Body of pancreas (tissue), 4 donors: ENCODE results near the gene TENT5C. TPM values are rescaled to one million over a fixed set of nuclear protein-coding genes. Genes with fewer than 3 reads are reported as not detected.

ENCODE experiments used
- ATAC-seq: fragments of 150-250 bp; one replicate; pipeline ENCODE4 v1.9.1; 2016
- DNase-seq, 4 donors: peaks; one replicate each; pipeline ENCODE4 v3.0.0-alpha.2; 2019
- H3K27ac ChIP-seq, 4 donors: fragments of 200-600 bp; sonication (generic); 1 replicate in 3 of 4; 2 replicates in 1 of 4; pipeline versions ENCODE4 v1.5.1 to v1.6.1; 2016 to 2019; ENCODE audit warnings: mild to moderate bottlenecking in 1 of 4, mixed read lengths in 1 of 4, moderate library complexity in 1 of 4
- H3K27me3 ChIP-seq, 2 donors: fragments of 200-600 bp; sonication (generic); one replicate each; pipeline ENCODE4 v1.6.0; 2016; ENCODE audit warnings: mild to moderate bottlenecking in 1 of 2
- H3K36me3 ChIP-seq, 2 donors: fragments of 200-600 bp; sonication (generic); replicated peaks in 1 of 2; 2 replicates each; pipeline ENCODE4 v1.5.1; 2016; ENCODE audit warnings: low read depth in 2 of 2; ENCODE audit not compliant: insufficient read depth in 1 of 2
- H3K4me1 ChIP-seq: fragments of 200-600 bp; sonication (generic); one replicate; pipeline ENCODE4 v1.6.0; 2016
- H3K4me3 ChIP-seq, 2 donors: fragments of 200-600 bp; sonication (generic); 1 replicate in 1 of 2; 2 replicates in 1 of 2; pipeline ENCODE4 v1.5.1; 2016 to 2019
- H3K9me3 ChIP-seq, 3 donors: fragments of 200-600 bp; sonication (generic); 1 replicate in 2 of 3; 2 replicates in 1 of 3; pipeline ENCODE4 v1.5.1; 2016
- CTCF ChIP-seq, 7 experiments: fragments of 450-650 bp in 4 of 7; fragments of 200-600 bp in 3 of 7; sonication (generic) in 3 of 7; IDR thresholded peaks; one replicate each; pipeline ENCODE4 v1.5.1; 2016 to 2019; ENCODE audit warnings: antibody characterized with exemption in 7 of 7
- POLR2A ChIP-seq, 3 donors: fragments of 450-650 bp; IDR thresholded peaks; one replicate each; pipeline ENCODE4 v1.6.1; 2016; ENCODE audit warnings: antibody characterized with exemption in 3 of 3, mild to moderate bottlenecking in 2 of 3
- WGBS, 2 donors: methylation state at CpG; one replicate each; pipeline ENCODE4 v1.1.5; 2017; 5-methylcytosine and 5-hydroxymethylcytosine counted together
- intact Hi-C: fragments of 100-400 bp; cut with DNase I; formaldehyde crosslinking; loops from one replicate; pipeline ENCODE4 v1.15.1; 2023
- total RNA-seq, 2 donors: library from RNA; depleted of rRNA; stranded (reverse); fragments of >200 nt; gene quantifications; one replicate each; pipeline ENCODE4 v1.1.0, GENCODE V29; 2016

The TENT5C gene
- total RNA-seq, 2 donors from 2014 or later, result 30.0 to 39.7 TPM

GRCh38 chr1:117612517-117613248 lies 6.8 kb downstream of the TENT5C start:
- Histone ChIP-seq H3K27me3 (no peaks in the 10 kb centered on the region), H3K27ac (peak overlapping the region; percentile 9 to 93 (median 83)), H3K4me1 (peaks cover 77% of the 10 kb centered on the region), H3K4me3 (no peak overlapping the region), H3K36me3 (no peaks in the 10 kb centered on the region), H3K9me3 (no peaks in the 10 kb centered on the region)
- ATAC-seq (no peak), DNase-seq (no peak)
- 12 to 19% methylated on average over 7 of the region's 7 CpGs for WGBS, 2 donors
- TF ChIP-seq POLR2A (IDR thresholded peaks at IDR 0.05) (no peak), CTCF (IDR thresholded peaks at IDR 0.05) (no peak)
- intact Hi-C loops, result no loop called here

DNA sequence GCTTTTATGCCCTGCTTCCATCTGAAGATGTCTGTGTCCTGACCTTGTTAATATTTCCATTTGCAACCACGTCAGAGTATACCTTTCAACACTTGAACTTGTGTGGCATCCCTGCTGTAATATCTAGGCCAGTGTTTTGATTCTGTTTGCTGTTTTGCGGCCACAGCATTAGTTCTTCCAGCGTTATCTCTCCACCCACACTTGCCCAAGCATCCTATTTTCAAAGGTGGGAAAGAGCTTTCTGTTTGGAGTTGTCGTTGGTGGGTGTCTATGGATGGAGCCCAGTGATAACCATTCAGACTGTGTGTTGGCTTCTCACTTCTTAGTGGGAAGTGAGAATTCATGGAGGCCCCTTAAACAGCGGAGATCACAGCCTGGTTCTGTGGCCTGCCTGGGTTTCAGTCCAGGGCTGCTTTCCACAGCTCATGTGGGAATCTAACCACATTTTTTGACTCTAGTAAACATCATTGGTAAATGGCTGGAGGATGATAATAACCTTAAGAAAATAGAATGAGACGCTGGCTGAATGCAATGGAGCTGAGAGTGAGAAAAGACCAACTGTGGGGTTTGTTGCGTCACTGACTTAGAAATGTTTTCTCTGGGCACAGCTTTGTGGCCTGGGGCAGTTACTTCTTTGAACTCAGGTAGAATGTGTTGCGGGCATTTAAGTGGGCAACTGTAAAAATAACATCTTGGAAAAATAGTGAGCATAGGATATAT lies 7.6 kb downstream of the TENT5C start:
- DNase-seq (peak in 2 of 4 donors; percentile 51 to 69), ATAC-seq (peak; percentile 46)
- no peaks in the 10 kb centered on the region for H3K36me3 ChIP-seq
- no peak overlapping the region for H3K4me3 ChIP-seq
- H3K4me1 ChIP-seq, result peaks cover 84% of the 10 kb centered on the region
- no peak for TF ChIP-seq POLR2A (IDR thresholded peaks at IDR 0.05)
- TF ChIP-seq CTCF (IDR thresholded peaks at IDR 0.05), result no peak
- WGBS, 2 donors, result 30 to 35% methylated on average over 8 of the region's 8 CpGs
- H3K9me3 ChIP-seq, result no peaks in the 10 kb centered on the region
- intact Hi-C loops, result no loop called here
- H3K27me3 ChIP-seq, result no peaks in the 10 kb centered on the region
- H3K27ac ChIP-seq, result peak overlapping the region; percentile 9 to 93 (median 83)

GRCh38 chr1:117613969-117614729 lies 8.3 kb downstream of the TENT5C start:
- DNase-seq, result peak in 1 of 4 donors; percentile 35
- H3K36me3 ChIP-seq, result no peaks in the 10 kb centered on the region
- H3K27ac ChIP-seq, result peak overlapping the region; percentile 9 to 93 (median 83)
- intact Hi-C loops, result no loop called here
- WGBS, 2 donors, result 33 to 43% methylated on average over 9 of the region's 9 CpGs
- no peak for TF ChIP-seq CTCF (IDR thresholded peaks at IDR 0.05)
- no peak for TF ChIP-seq POLR2A (IDR thresholded peaks at IDR 0.05)
- peaks cover 92% of the 10 kb centered on the region for H3K4me1 ChIP-seq
- H3K9me3 ChIP-seq, result no peaks in the 10 kb centered on the region
- no peak overlapping the region for H3K4me3 ChIP-seq
- no peaks in the 10 kb centered on the region for H3K27me3 ChIP-seq
- no peak for ATAC-seq

DNA sequence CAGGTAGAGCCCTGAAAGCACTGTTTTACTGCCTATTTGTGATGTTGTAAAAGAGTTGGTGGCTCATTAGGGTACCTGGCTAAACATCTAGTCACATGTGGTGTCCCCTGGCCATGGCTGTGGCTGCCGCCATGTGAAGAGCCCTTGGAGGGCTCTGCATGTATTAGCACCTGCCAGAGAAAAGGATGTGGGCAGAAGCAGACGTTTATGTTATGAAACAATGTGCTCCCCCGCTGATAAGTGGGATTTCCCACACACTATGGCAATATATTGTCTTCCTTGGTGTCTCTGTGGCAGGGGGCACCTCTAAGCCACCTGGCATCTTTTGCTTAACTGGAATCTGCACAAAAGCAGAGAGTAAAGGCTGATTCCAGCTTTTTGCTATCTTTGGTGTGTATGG lies 9.6 kb downstream of the TENT5C start:
- ATAC-seq (no peak), DNase-seq (peak in 1 of 4 donors; percentile 21)
- peak overlapping the region; percentile 45 to 93 (median 83) for H3K27ac ChIP-seq
- intact Hi-C loops, result no loop called here
- no peaks in the 10 kb centered on the region for H3K36me3 ChIP-seq
- peaks cover 99% of the 10 kb centered on the region for H3K4me1 ChIP-seq
- H3K27me3 ChIP-seq, result no peaks in the 10 kb centered on the region
- no peak overlapping the region for H3K4me3 ChIP-seq
- H3K9me3 ChIP-seq, result no peaks in the 10 kb centered on the region
- 28 to 36% methylated on average over 3 of the region's 3 CpGs for WGBS, 2 donors
- no peak for TF ChIP-seq CTCF (IDR thresholded peaks at IDR 0.05)
- no peak for TF ChIP-seq POLR2A (IDR thresholded peaks at IDR 0.05)
